ENCODE results near the gene C1QBP. TPM values are rescaled to one million over a fixed set of nuclear protein-coding genes. Genes with fewer than 3 reads are reported as not detected.

The C1QBP gene
- total and polyA plus RNA-seq, 2 of the 4 experiments (the other 2 are of a cell fraction), result 172 to 173 TPM

DNA sequence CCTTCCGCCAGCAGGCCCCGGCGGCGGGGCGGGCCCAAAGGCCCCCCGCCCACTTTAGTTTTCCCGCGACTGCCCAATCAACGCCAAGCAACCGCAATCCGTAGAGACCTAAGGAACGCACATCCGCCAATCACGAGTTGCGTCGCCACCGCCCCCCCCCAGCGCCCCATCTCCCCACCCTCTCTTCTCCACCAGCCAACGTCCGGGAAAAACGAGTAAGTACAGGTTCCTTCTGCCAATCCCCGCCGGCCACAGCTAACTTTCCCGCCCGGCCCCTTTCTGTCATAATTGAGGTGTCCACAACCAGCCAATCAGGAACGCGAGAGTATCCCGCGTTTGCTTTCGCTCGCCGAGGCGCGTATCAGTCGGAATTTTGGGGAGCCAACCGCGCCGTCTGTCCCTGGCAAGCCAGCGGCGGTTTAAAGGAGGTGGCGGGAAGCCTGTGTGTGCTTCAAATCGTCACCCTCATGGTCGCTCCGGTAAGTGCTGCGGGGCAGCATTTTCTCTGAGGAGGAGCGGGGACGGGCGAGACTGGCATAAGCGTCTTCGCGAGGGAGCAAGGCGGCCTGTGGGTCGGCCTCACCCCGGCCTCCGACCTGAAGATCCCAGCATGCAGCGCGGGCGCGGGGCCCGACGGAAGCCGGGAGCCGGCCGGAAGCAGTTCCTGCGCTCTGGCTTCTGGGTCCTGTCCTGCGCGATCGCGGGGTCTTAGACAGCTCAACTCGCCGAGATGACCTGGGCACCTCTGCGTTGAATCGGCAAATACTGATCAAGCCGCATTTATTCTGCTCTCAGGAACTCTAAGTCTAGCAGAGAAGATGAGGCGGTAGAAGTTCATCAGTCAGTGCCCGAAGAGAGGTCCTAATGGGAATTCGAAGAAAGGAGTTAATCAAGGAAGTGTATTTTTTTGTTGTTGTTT is 47.5 kb upstream of the C1QBP start, which contains the start of gene MIS12:
Gene MIS12 (plus strand): TSS at position 361 of the 919 bp plus-strand sequence. CDS start 2,297 bp downstream, outside the sequence.
- H3K23ac ChIP-seq (ENCODE audit: low read depth, low read length), result peak within 1 kb of the TSS; percentile 97
- peak; percentile 98 for DNase-seq
- peak within 1 kb of the TSS; percentile 99 for H3K4ac ChIP-seq (ENCODE audit: low read depth, low read length)
- peak within 1 kb of the TSS; percentile 98 for H3K9ac ChIP-seq (ENCODE audit: low read depth, low read length)
- peak within 1 kb of the TSS; percentile 96 for H2AK9ac ChIP-seq (replicated peaks; ENCODE audit: low read depth, low read length, poor library complexity)
- peak within 1 kb of the TSS; percentile 100 for H3K4me2 ChIP-seq (ENCODE audit: low read depth, low read length)
- peak within 1 kb of the TSS; percentile 96 for H4K91ac ChIP-seq (ENCODE audit: insufficient read depth, low read depth, low read length)
- no peaks in the 10 kb centered on the region; the same call in 1 of the 2 replicates for H3K9me1 ChIP-seq (ENCODE audit: insufficient read depth, low read length)
- POLR2A ChIA-PET (ENCODE audit: unreplicated experiment), result interaction anchor here (0.7 to 1.1 kb wide), 4 partner anchors 12 to 43 kb away, joined by 3 to 5 read pairs (median 4); a partner anchor contains a TSS
- H3K27ac ChIP-seq (ENCODE audit: insufficient read depth, low read length), result peak within 1 kb of the TSS; percentile 98
- H2BK15ac ChIP-seq (ENCODE audit: low read depth, low read length), result peak within 1 kb of the TSS; percentile 62; the same call in 1 of the 3 replicates
- peak within 1 kb of the TSS; percentile 82 for H3K18ac ChIP-seq (ENCODE audit: low read depth, low read length)
- peak within 1 kb of the TSS; percentile 99 to 100 for H4K8ac ChIP-seq (ENCODE audit: low read depth in 2 of 2, low read length in 2 of 2)
- H2AFZ ChIP-seq (replicated peaks; ENCODE audit: low read length, poor library complexity), result peak within 1 kb of the TSS; percentile 99
- CTCF ChIA-PET, result no interaction called here
- H3K36me3 ChIP-seq (ENCODE audit: control insufficient read depth, insufficient read depth, low read length), result peaks cover 18% of the 10 kb centered on the region
- WGBS, 2 experiments (ENCODE audit: extremely low coverage in 2 of 2, insufficient read length in 1 of 2), result 1% methylated on average over 39 of the region's 77 CpGs; no CpG with 5 or more reads in 1 of the 2 experiments
- no TSS peak for BruUV-seq (replicated peaks)
- H2BK5ac ChIP-seq (ENCODE audit: low read depth, low read length, poor library complexity, severe bottlenecking), result peak within 1 kb of the TSS; percentile 96
- H2BK120ac ChIP-seq (ENCODE audit: low read depth, low read length), result peak within 1 kb of the TSS; percentile 84
- peaks cover 45 to 60% of the 10 kb centered on the region in 2 experiments for H3K79me1 ChIP-seq (ENCODE audit: low read depth in 1 of 2, low read length in 2 of 2)
- no peaks in the 10 kb centered on the region for H3K9me3 ChIP-seq (ENCODE audit: control insufficient read depth, insufficient read depth, low read length)
- H3K4me1 ChIP-seq (ENCODE audit: control insufficient read depth, insufficient read depth, low read length), result peaks cover 2% of the 10 kb centered on the region; the same call in 1 of the 2 replicates
- peak within 1 kb of the TSS; percentile 97 for H3K4me3 ChIP-seq (ENCODE audit: insufficient read depth, low read depth, low read length)
- peak within 1 kb of the TSS; percentile 99 for H3K56ac ChIP-seq (ENCODE audit: extremely low read depth, insufficient read depth, low read length)
- intact Hi-C loops (cut with micrococcal nuclease), result loop anchor here (1.0 to 5.0 kb wide), 4 partner anchors 30 to 936 kb away; partner anchors contain the start of gene NLRP1
- no peak within 1 kb of the TSS for H2BK20ac ChIP-seq (ENCODE audit: low read depth, low read length)
- H2AK5ac ChIP-seq (ENCODE audit: low read depth, low read length), result peak within 1 kb of the TSS; percentile 97
- peaks cover 4% of the 10 kb centered on the region for H4K20me1 ChIP-seq (ENCODE audit: insufficient read depth, low read length)
- peak; percentile 94 for ATAC-seq (ENCODE audit: low read depth)
- H4K5ac ChIP-seq (ENCODE audit: low read depth, low read length), result peak within 1 kb of the TSS; percentile 97
- TF ChIP-seq RAD21 (IDR thresholded peaks at IDR 0.05; ENCODE audit: low read length) (peak; percentile 4; the same call in 1 of the 2 replicates), POLR2A (IDR thresholded peaks at IDR 0.05; ENCODE audit: low read depth, low read length) (peak; percentile 88), FOS (IDR thresholded peaks at IDR 0.05; ENCODE audit: low read depth, low read length) (no peak; the same call in 1 of the 2 replicates), RCOR1 (IDR thresholded peaks at IDR 0.05; ENCODE audit: insufficient replicate concordance, low read length) (no peak), BHLHE40 (IDR thresholded peaks at IDR 0.05; ENCODE audit: low read depth, low read length) (no peak), MXI1 (IDR thresholded peaks at IDR 0.05; ENCODE audit: borderline replicate concordance, low read depth, low read length) (peak; percentile 94), NFE2L2 (IDR thresholded peaks at IDR 0.05; ENCODE audit: low read depth, low read length) (no peak), RFX5 (IDR thresholded peaks at IDR 0.05; ENCODE audit: low read depth, low read length) (no peak), MAZ (IDR thresholded peaks at IDR 0.05; ENCODE audit: borderline replicate concordance, low read depth, low read length) (peak; percentile 27; the same call in 1 of the 2 replicates), MAFK (IDR thresholded peaks at IDR 0.05; ENCODE audit: low read depth, low read length) (no peak)
- TF ChIP-seq, protein P1, sequence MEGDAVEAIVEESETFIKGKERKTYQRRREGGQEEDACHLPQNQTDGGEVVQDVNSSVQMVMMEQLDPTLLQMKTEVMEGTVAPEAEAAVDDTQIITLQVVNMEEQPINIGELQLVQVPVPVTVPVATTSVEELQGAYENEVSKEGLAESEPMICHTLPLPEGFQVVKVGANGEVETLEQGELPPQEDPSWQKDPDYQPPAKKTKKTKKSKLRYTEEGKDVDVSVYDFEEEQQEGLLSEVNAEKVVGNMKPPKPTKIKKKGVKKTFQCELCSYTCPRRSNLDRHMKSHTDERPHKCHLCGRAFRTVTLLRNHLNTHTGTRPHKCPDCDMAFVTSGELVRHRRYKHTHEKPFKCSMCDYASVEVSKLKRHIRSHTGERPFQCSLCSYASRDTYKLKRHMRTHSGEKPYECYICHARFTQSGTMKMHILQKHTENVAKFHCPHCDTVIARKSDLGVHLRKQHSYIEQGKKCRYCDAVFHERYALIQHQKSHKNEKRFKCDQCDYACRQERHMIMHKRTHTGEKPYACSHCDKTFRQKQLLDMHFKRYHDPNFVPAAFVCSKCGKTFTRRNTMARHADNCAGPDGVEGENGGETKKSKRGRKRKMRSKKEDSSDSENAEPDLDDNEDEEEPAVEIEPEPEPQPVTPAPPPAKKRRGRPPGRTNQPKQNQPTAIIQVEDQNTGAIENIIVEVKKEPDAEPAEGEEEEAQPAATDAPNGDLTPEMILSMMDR (conservative IDR thresholded peaks at IDR 0.05; ENCODE audit: low read depth, low read length), result no peak
- TF ChIP-seq, protein P2, sequence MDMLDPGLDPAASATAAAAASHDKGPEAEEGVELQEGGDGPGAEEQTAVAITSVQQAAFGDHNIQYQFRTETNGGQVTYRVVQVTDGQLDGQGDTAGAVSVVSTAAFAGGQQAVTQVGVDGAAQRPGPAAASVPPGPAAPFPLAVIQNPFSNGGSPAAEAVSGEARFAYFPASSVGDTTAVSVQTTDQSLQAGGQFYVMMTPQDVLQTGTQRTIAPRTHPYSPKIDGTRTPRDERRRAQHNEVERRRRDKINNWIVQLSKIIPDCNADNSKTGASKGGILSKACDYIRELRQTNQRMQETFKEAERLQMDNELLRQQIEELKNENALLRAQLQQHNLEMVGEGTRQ (IDR thresholded peaks at IDR 0.05; ENCODE audit: low read depth, low read length), result no peak
- peak within 1 kb of the TSS; percentile 100 for H3K14ac ChIP-seq (replicated peaks; ENCODE audit: low read depth, low read length)
- in situ Hi-C loops (cut with MboI; ENCODE audit: low sequenced_read_pairs), result no loop called here
- dilution Hi-C loops (cut with HindIII; ENCODE audit: low sequenced_read_pairs, unreplicated experiment), result no loop called here
- no peaks in the 10 kb centered on the region for H3K27me3 ChIP-seq (ENCODE audit: control insufficient read depth, insufficient read depth, low read length)
